Ishikawa (cell line): ENCODE data around the gene CLMN.

Experiments
- FOXM1 ChIP-seq: IDR thresholded peaks from 2 replicates; pipeline ENCODE4 v1.6.1; 2012; ENCODE audit warnings: low read depth, borderline replicate concordance
- MAX ChIP-seq: IDR thresholded peaks from 2 replicates; pipeline ENCODE4 v1.6.1; 2012
- RAD21 ChIP-seq: IDR thresholded peaks from 2 replicates; pipeline ENCODE4 v1.6.1; 2012; ENCODE audit warnings: low read depth
- REST ChIP-seq: IDR thresholded peaks from 2 replicates; pipeline ENCODE4 v1.6.1; 2012; ENCODE audit warnings: low read depth, mild to moderate bottlenecking
- TAF1 ChIP-seq: IDR thresholded peaks from 2 replicates; pipeline ENCODE4 v1.6.1; 2012; ENCODE audit warnings: low read depth, mild to moderate bottlenecking
- YY1 ChIP-seq: IDR thresholded peaks from 2 replicates; pipeline ENCODE4 v1.6.1; 2012; ENCODE audit warnings: low read depth

- TF ChIP-seq FOXM1 (no peak), REST (no peak), MAX (no peak), RAD21 (no peak), TAF1 (no peak), YY1 (no peak)
Observed at GRCh38 chr14:95274279-95274678, 45.4 kb downstream of the CLMN start.
